Duodenal mucosa (tissue), 2 donors: Measurements from ENCODE around the gene RASGRF1.

Experiments
- H3K27ac ChIP-seq: one replicate; pipeline ENCODE4 v1.7.0; 2013; ENCODE audit warnings: low read depth, low read length
- H3K27me3 ChIP-seq, 2 donors: one replicate each; pipeline ENCODE4 v1.7.0; 2013; ENCODE audit warnings: low read length in 2 of 2, control low read depth in 1 of 2; ENCODE audit not compliant: insufficient read depth in 2 of 2, control insufficient read depth in 1 of 2
- H3K36me3 ChIP-seq, 2 donors: one replicate each; pipeline ENCODE4 v1.7.0; 2013; ENCODE audit warnings: low read length in 2 of 2, control low read depth in 1 of 2; ENCODE audit not compliant: insufficient read depth in 2 of 2, control insufficient read depth in 1 of 2
- H3K4me1 ChIP-seq, 2 donors: one replicate each; pipeline ENCODE4 v1.7.0; 2013; ENCODE audit warnings: low read length in 2 of 2, control low read depth in 1 of 2; ENCODE audit not compliant: insufficient read depth in 2 of 2, control insufficient read depth in 1 of 2
- H3K4me3 ChIP-seq, 2 donors: one replicate each; pipeline ENCODE4 v1.7.0; 2013; ENCODE audit warnings: low read length in 2 of 2, low read depth in 1 of 2
- H3K9ac ChIP-seq, 2 donors: one replicate each; pipeline ENCODE4 v1.7.0; 2013; ENCODE audit warnings: low read length in 2 of 2, low read depth in 1 of 2
- H3K9me3 ChIP-seq, 2 donors: one replicate each; pipeline ENCODE4 v1.7.0; 2013; ENCODE audit warnings: low read length in 2 of 2, control low read depth in 1 of 2; ENCODE audit not compliant: control insufficient read depth in 1 of 2

RASGRF1 gene

DNA sequence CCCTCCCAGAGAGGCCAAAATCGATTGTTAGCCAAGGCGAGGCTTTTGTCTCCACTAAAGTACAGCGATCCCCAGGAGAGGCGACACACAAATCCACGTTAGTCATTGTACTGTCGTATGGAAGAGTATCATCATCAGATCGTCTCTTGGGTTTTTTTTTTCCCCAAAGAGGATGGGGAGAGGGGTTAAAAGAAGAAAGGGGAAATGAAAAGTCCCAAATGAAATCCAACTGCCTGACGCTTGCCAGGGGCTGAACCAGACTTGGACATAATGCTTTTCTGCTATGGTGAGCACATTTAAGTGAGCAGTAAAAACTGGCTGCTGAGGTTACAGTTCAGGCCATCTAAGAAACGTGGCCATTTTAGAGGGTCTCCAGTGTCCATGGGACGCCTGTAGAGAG, 107.8 kb downstream of the RASGRF1 start:
- H3K27me3 ChIP-seq, result no peaks in the 10 kb centered on the region
- no peaks in the 10 kb centered on the region for H3K36me3 ChIP-seq
- no peak overlapping the region for H3K4me3 ChIP-seq
- peaks cover 7% of the 10 kb centered on the region in 2 donors for H3K4me1 ChIP-seq
- H3K9me3 ChIP-seq, result no peaks in the 10 kb centered on the region
- no peak overlapping the region for H3K9ac ChIP-seq
- no peak overlapping the region for H3K27ac ChIP-seq

DNA sequence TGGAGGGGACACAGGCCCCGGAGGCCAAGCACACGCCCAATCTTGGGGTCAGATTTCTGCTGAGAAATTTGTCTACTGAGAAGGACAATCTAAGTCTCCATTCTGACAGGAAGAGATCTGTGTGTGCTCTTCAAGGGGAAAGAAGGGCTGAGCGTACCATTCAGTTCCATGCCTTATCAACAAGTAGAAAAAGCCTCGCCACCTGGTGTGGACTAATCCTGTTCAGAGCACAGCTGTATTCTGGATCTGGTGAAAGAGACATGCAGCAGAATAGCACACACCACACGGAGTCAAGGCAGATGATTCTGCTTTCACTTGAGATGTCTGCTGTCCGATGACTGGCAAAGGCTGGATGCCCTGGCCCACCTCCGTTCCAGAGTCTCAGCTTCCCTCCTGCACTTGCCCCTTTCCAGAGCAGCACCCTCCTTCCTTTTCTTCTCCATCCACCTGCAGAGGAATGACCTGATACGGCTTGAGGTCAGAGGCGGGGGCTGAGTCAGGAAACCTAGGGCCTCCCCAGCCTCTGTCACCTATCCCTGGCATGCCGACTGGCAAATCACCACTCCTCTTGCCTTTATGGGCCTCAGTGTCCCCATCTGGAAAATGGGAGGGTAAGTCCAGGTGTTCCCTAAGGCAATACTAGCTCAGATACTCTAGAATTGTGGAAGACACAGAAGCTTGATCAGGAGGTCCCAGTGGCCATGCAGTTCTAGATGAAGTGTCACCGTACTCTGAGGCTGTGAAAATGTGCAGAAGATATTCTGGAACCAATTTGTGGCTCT, 108.9 kb downstream of the RASGRF1 start:
- Histone ChIP-seq H3K27me3 (no peaks in the 10 kb centered on the region), H3K9ac (no peak overlapping the region), H3K27ac (no peak overlapping the region), H3K36me3 (no peaks in the 10 kb centered on the region), H3K4me3 (no peak overlapping the region), H3K9me3 (no peaks in the 10 kb centered on the region), H3K4me1 (peaks cover 12% of the 10 kb centered on the region in 2 donors)

DNA sequence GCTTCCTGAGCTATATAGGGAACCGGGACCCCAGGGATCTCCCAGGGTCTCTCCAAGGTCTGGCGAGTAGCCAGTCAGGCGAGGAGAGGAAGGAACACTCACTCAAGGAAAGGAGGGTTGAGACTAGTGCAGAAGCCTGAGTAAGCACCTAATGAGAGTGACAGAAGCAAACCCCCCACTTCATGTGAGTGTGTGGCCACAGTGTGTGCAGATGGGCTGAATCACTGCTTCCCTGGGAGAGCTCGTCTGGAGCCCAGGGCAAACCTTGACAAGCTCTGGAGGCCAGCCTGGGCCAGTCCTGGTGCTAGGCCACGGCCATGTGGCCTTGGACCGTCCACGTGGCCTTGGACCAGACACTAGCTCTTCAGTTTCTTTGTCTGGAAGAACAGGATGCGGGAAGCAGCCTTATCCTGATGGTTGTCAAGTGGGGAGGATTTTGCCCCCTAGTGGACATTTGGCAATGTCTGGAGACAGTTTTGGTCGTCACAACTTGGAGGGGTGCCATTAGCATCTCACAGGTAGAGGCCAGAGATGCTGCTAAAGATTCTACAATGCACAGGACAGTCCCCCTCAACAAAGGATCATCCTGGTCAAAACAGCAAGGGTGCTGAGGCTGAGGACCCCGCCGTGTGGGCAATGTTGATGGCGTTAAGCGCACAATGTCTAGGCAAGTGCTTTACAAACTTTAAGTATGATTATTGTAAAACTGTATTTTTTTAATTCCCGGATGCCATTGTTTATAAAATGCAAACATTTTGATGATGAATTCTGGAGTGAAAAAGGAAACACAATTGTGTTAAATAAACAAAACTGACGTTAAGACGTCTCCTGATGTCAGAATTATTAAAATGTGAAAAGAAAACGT, 110.9 kb downstream of the RASGRF1 start:
- Histone ChIP-seq H3K27me3 (no peaks in the 10 kb centered on the region), H3K4me1 (peaks cover 12 to 14% of the 10 kb centered on the region in 2 donors), H3K27ac (no peak overlapping the region), H3K9me3 (no peaks in the 10 kb centered on the region), H3K36me3 (no peaks in the 10 kb centered on the region), H3K9ac (no peak overlapping the region), H3K4me3 (no peak overlapping the region)

DNA sequence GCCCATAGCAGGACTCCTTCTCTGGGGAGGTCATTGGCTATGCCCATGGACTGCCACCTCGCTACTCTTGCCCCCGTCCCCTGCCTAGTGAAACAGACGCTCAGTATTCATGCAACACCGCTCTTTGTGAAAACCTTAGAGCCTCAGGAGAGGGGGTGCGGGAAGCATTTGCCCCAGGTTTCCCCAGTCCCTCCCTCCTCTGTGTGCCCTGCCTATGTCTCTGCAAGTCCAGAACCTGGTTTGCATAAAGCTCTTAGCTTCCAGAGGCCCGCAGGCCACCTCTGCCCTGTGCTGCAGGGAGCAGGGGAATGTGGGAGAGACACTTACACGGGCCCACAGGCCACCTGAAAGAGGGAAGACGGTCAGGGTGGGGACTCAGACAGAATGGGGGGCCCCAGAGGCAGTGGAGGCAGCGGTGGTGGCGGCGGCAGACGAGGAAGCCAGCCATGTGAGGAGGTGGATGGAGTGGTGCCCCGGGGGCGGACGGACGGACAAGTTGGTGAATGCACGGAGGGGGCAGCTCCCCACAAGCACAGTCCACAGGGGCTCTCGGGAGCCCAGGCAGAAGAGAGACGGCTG, 111.9 kb downstream of the RASGRF1 start:
- no peaks in the 10 kb centered on the region for H3K27me3 ChIP-seq
- peaks cover 12 to 14% of the 10 kb centered on the region in 2 donors for H3K4me1 ChIP-seq
- peak overlapping the region in 1 of 2 donors; percentile 36 for H3K4me3 ChIP-seq
- H3K9ac ChIP-seq, result peak overlapping the region in 1 of 2 donors; percentile 33
- no peak overlapping the region for H3K27ac ChIP-seq
- H3K36me3 ChIP-seq, result no peaks in the 10 kb centered on the region
- H3K9me3 ChIP-seq, result no peaks in the 10 kb centered on the region

DNA sequence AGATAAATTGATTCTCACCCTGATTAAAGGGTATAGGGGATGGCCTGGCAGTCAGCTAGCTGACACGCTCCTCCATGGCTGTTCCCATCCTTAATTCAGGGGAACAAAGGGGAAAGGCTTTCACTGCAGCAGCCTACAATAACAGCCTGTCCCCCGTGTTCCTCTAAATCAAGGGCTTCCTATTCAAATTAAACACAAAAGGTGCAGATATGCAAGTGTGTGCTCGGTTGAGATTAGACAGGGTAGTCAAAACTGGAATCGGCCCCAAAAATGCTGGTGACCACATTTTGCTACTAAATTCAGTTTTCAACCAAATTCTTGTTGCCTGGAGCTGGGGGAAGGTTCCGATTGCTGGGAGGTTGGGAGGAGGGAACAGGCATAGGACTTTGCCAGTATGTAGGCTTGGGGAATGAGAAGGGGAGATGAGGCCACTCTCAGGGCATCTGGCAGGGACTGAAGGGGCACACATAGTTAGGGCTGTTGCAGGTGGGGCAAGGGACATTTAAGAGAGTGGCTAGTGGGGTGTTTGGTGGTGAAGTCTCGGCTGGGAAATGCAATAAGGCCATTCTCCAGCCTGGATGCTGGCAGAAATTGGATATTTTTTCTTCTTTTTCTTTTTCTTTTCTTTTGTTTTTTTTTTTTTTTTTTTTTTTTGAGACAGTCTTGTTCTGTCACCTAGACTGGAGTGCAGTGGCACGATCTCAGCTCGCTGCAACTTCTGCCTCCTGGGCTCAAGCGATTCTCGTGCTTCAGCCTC, 112.8 kb downstream of the RASGRF1 start:
- no peak overlapping the region for H3K27ac ChIP-seq
- H3K27me3 ChIP-seq, result no peaks in the 10 kb centered on the region
- no peaks in the 10 kb centered on the region for H3K36me3 ChIP-seq
- H3K4me3 ChIP-seq, result no peak overlapping the region
- H3K9me3 ChIP-seq, result no peaks in the 10 kb centered on the region
- H3K4me1 ChIP-seq, result peaks cover 12 to 14% of the 10 kb centered on the region in 2 donors
- H3K9ac ChIP-seq, result no peak overlapping the region

DNA sequence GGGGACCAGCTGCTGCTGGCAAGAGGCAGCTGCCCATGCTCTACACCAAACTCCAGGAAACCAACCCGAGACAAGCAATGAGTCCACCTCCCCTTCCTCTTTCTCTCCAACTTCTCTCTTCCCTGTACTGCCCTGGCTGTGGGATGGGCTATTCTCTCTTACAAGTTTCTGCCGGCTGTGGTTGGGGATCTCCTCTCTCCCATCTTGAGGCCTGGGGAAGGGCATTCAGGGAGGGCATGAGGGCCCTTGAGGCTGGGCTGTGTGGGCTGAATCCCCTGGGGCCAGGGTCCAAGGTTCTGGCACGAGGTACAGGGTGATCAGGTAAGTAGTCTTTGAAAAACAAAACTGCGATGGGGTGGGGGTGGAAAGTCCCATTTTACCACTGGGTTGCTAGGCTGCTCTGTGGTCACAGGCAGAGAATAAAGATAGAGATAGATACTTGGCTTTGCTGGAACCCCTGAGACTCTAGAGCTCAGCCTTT, 113.4 kb downstream of the RASGRF1 start:
- no peaks in the 10 kb centered on the region for H3K9me3 ChIP-seq
- no peaks in the 10 kb centered on the region for H3K27me3 ChIP-seq
- H3K4me1 ChIP-seq, result peaks cover 12 to 14% of the 10 kb centered on the region in 2 donors
- H3K9ac ChIP-seq, result no peak overlapping the region
- H3K27ac ChIP-seq, result no peak overlapping the region
- H3K36me3 ChIP-seq, result no peaks in the 10 kb centered on the region
- H3K4me3 ChIP-seq, result no peak overlapping the region

DNA sequence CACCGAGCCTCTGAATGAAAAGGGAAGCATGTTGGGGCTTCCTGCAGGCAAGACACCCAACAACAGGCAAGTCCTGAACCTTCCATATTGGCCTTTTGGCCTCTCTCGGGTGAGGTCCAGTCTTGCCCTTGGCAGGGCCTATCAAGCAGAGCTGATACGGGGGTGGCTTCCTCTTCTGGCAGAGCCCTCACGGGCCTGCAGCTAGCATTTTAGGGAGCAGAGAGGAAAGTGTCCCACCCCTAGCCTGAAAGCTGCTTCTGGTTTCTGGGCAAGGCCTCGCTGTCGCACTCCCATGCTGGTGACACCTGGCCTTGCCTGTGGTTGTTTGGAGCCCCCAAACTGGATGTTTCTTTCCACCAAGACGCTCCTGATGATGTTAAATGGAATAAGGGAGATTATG, 113.9 kb downstream of the RASGRF1 start:
- Histone ChIP-seq H3K27ac (no peak overlapping the region), H3K36me3 (no peaks in the 10 kb centered on the region), H3K27me3 (no peaks in the 10 kb centered on the region), H3K9me3 (no peaks in the 10 kb centered on the region), H3K4me3 (no peak overlapping the region), H3K4me1 (peaks cover 12 to 14% of the 10 kb centered on the region in 2 donors), H3K9ac (no peak overlapping the region)

DNA sequence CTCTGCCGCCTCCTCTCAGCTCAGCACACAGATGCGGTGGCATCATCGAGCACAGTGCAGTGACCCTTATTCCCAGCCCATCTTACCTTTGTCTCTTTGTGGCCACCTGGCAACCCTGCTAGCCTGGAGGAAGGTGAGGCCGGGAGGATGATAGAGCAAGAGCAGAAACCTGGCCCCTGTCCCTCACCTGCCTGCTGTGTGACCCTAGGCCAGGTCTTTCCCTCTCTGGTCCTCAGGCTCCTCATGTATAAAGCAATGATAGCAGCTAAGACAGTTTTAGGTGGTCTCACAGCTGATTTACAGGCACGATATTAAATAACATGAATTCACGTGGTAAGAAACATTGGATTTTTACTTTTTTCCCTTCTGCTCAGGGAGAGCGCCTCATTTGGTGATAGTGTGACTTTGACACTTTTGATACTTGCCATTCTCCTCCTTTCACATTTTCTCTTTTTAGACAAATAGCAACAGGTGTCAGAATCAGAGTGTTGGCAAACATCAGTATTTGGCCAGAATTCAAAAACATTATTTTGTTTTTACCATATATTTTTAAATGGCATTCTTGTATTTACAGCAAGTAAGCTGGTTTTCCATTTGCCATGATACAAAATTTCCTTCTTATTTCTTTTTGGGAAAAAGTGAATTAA, 116.2 kb downstream of the RASGRF1 start:
- H3K4me1 ChIP-seq, result peaks cover 12 to 15% of the 10 kb centered on the region in 2 donors

DNA sequence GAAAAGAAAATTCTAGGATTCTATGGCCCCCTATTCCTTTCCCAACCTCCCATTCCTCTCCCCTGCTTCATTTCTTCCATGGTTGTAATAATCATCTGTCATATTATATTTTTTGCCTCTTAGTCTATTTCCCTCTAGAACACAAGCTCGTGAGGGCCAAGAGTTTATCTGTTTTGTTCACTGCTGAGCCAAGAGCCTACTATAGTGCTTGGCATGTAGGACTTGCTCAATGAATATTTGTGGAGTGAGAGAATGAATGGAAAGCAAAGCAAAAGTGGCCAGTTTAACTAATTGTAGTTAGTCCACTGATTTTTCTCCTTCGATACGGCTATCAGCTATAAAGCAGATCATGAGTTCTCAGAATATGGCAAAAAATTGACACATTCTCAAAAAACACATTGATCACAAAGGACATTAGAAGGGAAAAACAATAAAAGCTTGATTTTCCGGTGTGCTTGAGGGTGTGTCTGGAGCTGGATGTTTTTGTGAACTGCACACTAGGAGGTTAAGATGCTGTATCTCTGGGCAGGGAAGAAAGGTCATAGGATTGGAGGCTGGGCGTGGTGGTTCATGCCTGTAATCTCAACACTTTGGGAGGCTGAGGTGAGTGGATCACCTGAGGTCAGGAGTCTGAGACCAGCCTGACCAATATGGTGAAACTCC, 120.8 kb downstream of the RASGRF1 start:
- no peak overlapping the region for H3K9ac ChIP-seq
- H3K9me3 ChIP-seq, result no peaks in the 10 kb centered on the region
- no peak overlapping the region for H3K27ac ChIP-seq
- H3K4me3 ChIP-seq, result no peak overlapping the region
- H3K4me1 ChIP-seq, result peaks cover 8 to 10% of the 10 kb centered on the region in 2 donors
- H3K36me3 ChIP-seq, result no peaks in the 10 kb centered on the region
- no peaks in the 10 kb centered on the region for H3K27me3 ChIP-seq

More for the DNA sequence above, 116.2 kb downstream of the RASGRF1 start:
- Histone ChIP-seq H3K36me3 (no peaks in the 10 kb centered on the region), H3K9me3 (no peaks in the 10 kb centered on the region), H3K9ac (no peak overlapping the region), H3K4me3 (no peak overlapping the region), H3K27ac (no peak overlapping the region), H3K27me3 (no peaks in the 10 kb centered on the region)
